SK-MEL-5 (cell line): ENCODE results near the gene ANKS1A. TPM values are rescaled to one million over a fixed set of nuclear protein-coding genes. Genes with fewer than 3 reads are reported as not detected.
"Not testable (repeated sequence)": the region's sequence is repeated elsewhere in the genome, so short reads cannot be mapped to it uniquely, and the experiment has no call there.

Source experiments
- DNase-seq: peaks from one replicate; pipeline ENCODE4 v3.0.0-alpha.2; 2016; ENCODE audit warnings: low read depth, low spot score
- in situ Hi-C: cut with HindIII; loops from 2 replicates; pipeline ENCODE4 v1.10.0; 2016; ENCODE audit warnings: low sequenced_read_pairs, high pct_unique_total_duplicates, low pct_unique_long_range_greater_than_20kb
- total RNA-seq: library from RNA; depleted of rRNA; stranded (reverse); fragments of >200 nt; shearing (Covaris generic); gene quantifications from 2 replicates; pipeline ENCODE4 v1.2.3, GENCODE V29; 2014

The ANKS1A gene
- total RNA-seq, 1 experiment from 2014 or later: 13.6 TPM

- no peak for DNase-seq
- in situ Hi-C loops: no loop called here
Measured at GRCh38 chr6:34970957-34971356, 81.9 kb downstream of the ANKS1A start.

DNA sequence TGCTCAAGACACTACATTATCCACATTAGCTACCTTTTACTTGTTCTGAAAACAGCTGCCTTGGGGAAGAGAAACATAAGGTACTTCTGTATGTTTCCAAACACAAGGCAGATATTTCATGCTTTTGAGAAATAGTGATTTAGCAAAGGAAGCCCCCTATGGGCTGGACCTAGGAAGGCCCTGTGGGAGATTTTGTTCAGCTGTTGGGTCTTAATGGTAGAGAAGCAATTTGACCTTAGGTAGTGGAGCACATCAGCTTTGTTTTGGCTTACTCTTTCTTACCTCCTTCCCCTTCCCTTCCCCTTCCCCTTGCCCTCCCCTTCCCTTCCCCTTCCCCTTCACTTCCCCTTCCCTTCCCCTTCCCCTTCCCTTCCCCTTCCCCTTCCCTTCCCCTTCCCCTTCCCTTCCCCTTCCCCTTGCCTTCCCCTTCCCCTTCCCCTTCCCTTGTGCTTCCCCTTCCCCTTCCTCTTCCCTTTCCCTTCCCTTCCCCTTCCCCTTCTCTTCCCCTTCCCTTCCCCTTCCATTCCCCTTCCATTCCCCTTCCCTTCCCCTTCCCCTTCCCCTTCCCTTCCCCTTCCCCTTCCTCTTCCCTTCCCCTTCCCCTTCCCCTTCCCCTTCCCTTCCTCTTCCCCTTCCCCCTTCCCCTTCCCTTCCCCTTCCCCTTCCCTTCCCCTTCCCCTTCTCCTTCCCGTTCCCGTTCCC is 84.6 kb downstream of the ANKS1A start:
- peak; percentile 31 for DNase-seq
- in situ Hi-C loops: no loop called here

DNA sequence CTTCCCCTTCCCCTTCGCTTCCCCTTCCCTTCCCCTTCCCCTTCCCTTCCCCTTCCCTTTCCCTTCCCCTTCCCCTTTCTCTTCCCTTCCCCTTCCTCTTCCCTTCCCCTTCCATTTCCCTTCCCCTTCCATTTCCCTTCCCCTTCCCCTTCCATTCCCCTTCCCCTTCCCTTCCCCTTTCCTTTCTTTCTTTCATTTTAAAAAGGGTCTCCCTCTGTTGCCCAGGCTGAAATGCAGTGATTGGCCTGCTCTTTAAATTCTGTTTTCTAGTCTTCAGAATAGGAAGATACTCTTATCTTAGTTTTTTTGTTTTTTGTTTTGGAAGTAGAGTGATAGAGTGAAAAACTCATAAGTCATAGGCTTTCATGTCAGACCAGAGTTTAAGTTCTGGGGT is 85.2 kb downstream of the ANKS1A start:
- DNase-seq: no peak
- in situ Hi-C loops: no loop called here

DNA sequence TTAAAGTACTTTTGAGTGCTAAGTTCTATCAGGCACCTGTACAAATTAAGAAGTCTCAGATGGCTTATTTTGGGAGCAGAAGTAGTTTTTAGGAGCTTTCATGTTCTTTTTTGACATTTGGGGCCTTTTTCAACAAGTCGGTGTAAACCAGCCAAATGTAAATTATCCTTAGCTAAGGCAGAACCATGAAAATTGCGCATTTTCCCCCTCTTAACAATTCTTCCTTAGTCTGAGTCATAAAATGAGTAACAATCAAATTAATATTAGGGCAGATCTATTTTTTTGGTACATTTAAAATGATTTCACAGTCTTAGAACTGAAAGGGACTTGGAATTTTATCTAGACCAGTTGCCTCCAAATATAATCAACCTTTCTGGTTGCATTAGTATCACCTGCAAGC is 87.2 kb downstream of the ANKS1A start:
- DNase-seq: no peak
- in situ Hi-C loops: no loop called here

- no peak for DNase-seq
- in situ Hi-C loops: no loop called here
Measured at GRCh38 chr6:34979218-34979617, 90.2 kb downstream of the ANKS1A start.

DNA sequence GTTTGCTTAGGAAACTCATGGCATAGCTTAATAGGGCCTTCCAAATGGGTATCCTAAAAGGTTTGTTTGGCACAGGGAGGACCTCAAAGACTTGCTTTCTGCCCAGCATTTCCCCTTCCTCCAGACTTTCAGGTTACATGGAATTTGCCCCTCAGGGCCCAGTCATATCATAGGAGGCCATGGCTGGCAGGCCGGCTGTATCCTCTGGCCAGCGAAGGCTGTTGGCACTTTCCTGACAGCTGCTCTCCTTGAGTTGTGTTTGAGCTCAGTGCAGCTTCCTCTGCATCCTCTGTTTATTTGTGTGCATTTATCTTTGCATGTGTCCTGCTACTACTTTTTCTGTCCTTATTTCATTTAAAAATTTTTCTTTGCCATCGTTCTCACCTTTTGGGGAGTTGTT is 90.9 kb downstream of the ANKS1A start:
- DNase-seq: no peak
- in situ Hi-C loops: no loop called here

GRCh38 chr6:34981366-34981765 is 92.3 kb downstream of the ANKS1A start:
- DNase-seq: no peak
- in situ Hi-C loops: no loop called here

GRCh38 chr6:34981951-34982350 is 92.9 kb downstream of the ANKS1A start:
- in situ Hi-C loops: no loop called here
- no peak for DNase-seq

GRCh38 chr6:34982424-34982852 is 93.4 kb downstream of the ANKS1A start:
- DNase-seq: peak; percentile 63

GRCh38 chr6:34984416-34984815 is 95.4 kb downstream of the ANKS1A start:
- in situ Hi-C loops: no loop called here
- no peak for DNase-seq

More at GRCh38 chr6:34982424-34982852, 93.4 kb downstream of the ANKS1A start:
- in situ Hi-C loops: no loop called here

DNA sequence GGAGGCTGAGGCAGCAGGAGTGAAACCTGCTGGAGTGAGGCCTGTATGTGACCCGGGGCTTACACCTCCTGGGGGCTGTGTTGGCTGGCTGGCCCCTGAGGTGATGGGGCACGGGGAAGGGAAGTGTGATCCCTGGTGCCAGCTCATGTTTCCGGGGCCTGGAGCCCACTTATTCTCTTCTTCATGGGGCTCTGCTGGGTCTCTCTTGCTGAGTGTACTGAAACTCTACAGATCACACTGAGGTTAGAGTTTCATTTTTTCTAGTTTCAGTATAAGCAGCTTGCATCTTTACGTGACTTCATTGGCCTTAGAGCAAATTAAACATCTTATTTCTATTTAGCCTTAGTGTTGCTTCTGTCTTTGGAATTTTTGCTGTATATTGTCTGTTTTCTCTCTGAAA is 96.2 kb downstream of the ANKS1A start:
- no peak for DNase-seq
- in situ Hi-C loops: no loop called here

- DNase-seq: peak; percentile 91
- in situ Hi-C loops: no loop called here
Measured at GRCh38 chr6:34986845-34987246, 97.8 kb downstream of the ANKS1A start.

DNA sequence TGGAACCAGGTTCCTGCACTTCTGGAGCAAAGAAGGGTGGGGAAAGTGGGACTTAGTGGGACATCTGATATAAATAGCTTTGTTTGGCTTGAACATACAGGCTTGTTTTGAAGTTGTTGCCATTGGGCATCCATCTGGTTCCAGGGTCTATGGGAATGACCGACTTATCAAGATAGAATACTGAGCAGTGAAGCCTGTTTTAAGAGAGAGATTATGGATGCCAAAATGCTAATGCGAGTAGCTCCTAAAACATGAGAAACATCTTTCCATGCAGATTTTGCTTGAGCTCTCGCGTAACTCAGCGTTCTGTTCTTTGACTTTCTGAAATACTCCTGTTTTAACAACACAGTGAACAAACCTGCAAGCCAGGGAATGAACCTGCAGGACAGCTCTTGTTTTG is 98.5 kb downstream of the ANKS1A start:
- DNase-seq: no peak
- in situ Hi-C loops: no loop called here

DNA sequence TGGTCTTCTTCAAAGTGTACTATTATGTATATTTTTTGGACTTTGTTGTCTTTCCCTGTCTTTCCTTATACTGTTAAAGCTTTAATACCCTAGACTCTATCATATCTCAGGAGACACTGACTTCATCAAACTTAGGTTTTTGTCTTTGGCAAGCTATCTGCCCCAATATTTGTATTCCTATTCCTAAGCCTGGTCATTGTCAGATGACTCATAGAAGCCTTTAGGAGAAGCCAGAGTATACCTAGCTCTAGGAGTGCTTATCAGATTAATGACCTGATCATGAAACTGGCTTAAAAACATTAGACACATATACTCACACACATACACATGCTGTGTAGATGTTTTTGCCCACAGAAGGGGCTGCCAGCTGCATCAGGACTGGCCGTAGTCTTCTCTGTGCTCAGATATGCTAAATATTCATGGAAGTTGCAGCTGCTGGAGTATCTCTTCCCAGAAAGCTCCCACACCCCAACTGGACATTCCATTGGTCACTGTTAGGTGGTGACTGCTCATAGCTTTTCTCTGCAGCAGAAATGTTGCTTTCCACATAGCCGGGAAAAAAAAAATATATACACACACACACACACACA is 102.0 kb downstream of the ANKS1A start:
- DNase-seq: no peak
- in situ Hi-C loops: no loop called here

DNA sequence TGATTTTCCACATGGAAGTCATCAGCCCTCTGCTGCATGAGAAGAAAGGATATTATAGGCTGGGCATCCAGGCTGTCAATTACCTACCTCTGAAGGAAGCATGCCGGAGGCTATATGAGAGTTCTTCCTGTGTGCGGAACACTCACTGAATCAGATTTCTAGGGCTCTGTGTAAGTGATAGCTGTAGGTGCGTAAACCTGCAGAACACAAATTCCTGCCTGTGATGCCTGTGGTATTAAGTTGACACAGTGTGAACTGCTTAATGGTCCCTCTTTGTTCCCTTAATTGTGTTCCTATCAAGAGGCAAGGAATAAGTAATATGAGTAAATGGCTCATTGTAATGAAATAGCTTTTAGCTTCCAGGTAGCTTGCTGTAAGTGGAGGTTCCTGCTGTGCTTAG is 103.3 kb downstream of the ANKS1A start:
- in situ Hi-C loops: no loop called here

DNA sequence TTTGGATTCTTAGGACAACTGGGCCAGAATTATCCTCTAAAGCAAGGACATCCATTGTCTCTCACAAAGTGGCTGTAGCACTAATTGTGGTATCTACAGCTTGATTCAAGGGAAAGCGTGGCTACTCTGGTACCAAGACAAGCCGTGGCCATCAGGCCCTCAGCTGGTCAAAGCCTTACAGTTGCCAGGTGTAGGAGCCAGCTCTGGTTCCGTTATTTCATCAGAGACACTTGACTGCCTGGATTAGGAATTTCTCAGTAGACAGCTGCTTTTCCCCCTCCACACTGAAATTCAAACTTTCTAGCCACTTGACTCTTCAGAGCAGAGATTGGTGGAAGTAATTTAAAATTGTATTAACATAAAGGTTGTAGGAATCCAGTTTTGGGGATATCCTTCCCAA is 104.2 kb downstream of the ANKS1A start:
- DNase-seq: no peak
- in situ Hi-C loops: no loop called here

More for the DNA sequence above, 103.3 kb downstream of the ANKS1A start:
- DNase-seq: no peak

- DNase-seq: no peak
- in situ Hi-C loops: no loop called here
Measured at GRCh38 chr6:34994693-34995092, 105.6 kb downstream of the ANKS1A start.

- DNase-seq, in situ Hi-C loops: not testable (repeated sequence)
Measured at GRCh38 chr6:34998417-34998816, 109.4 kb downstream of the ANKS1A start.

DNA sequence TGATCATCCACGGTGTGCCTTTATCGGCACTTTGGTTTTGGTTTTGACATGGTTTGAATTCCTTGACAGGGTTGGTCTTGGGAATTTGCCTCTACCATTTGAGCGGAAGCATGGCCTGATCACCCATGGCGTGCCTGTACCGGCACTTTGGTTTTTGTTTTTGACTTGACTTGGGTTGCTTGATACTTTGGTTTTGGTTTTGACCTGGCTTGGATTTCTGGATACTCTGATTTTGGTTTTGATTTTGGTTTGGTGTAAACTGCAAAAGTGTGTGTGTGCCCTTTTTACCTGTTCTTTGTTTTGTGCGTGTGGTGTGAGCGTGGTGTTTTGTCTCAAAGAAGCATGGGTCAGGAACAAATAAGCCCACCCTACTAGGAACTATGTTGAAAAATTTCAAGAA is 110.1 kb downstream of the ANKS1A start:
- in situ Hi-C loops, DNase-seq: not testable (repeated sequence)
